NCI-H2029 treated with DMSO at 0.1 percent for 48 hours (cell line): ENCODE results near the gene NR4A1.
A peak's percentile ranks its signal among the peaks of the same experiment; 100 is the strongest.

Experiments
- DNase-seq: peaks from one replicate; lab custom pipeline; 2025; lab: John Stamatoyannopoulos, UW

The NR4A1 gene

DNA sequence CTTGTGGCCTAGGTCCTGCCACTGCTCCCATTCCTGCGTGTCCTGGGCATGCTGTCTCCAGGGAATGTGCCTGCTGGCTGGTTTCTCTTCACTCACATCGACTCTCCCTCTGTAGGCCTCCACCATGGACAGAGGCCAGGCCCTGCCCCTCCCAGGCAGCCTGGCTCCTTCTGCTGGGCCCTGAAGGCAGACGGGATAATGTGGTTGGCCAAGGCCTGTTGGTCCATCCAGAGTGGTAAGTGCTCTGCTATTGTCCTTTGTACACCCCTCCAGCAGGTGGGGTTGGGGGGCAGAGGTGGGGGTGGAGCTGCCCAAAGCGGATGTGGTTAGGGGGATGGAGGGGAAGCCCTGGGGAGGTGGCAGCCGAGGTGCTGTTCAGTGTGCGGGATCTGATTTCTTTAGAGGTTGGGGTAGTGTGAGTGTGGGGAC, 9.5 kb upstream of the NR4A1 start:
- DNase-seq: no peak

GRCh38 chr12:52042706-52043385, 8.4 kb upstream of the NR4A1 start:
- DNase-seq: no peak

DNA sequence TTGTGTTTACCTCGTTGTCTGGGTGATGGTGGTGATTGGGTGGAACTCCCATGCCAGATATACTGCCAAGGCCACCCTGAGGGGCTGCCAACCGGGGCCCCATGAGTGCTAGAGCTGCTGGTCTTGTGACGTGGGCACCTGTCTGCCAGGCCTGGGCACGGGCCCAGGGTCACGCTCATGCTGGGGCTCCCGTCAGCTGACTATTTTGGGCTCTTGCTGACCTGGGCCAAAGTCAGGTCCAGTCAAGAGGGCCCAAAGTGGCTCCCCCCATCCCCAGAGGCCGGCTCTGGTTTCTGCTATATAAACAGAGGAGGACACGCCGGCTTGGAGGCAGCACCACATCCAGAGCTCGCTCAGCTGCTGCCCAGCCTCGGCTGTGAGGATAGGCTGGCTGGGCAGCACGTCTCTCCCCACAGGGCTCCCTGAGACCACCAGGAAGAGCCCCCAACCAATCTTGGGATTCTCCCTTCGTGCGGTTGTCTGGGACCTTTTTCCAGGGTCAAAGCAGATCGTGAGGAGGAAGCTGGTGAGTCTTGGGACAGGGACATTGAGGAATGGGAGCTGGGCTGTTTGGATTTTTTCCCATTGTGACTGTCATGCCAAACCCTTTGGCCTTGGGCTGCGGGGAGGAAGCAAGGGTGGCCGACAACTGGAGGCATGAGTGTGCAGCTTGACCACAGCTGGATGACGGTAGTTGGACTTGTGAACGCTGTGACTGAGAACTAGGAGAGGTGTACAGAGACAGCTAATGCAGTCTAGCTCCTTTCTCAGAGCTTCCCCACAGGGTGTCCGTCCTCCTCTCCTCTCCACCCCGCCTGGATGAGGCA, 7.6 kb upstream of the NR4A1 start:
- DNase-seq: no peak

- DNase-seq: no peak
Observed at GRCh38 chr12:52044292-52044983, 6.8 kb upstream of the NR4A1 start.

GRCh38 chr12:52045794-52046199, 5.4 kb upstream of the NR4A1 start:
- no peak for DNase-seq

DNA sequence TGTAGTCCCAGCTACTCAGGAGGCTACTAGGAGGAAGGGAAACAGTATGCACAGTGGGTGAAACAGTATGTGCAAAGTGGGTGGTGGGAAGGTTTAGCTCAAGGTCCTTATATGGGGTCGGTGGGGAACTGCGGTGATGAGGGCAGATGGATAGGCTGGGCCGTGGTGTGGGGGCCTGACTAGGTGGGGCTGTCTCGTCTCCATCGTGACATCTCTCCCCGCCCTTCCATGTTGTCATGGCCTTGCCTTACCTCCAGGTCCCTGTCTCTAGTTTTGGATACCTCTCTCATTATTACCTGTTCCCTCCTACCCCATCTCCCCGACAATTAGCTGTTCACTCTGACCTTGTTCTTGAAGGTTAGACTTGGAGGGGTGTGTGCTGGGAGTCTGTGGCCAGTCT, 4.4 kb upstream of the NR4A1 start:
- DNase-seq: no peak

DNA sequence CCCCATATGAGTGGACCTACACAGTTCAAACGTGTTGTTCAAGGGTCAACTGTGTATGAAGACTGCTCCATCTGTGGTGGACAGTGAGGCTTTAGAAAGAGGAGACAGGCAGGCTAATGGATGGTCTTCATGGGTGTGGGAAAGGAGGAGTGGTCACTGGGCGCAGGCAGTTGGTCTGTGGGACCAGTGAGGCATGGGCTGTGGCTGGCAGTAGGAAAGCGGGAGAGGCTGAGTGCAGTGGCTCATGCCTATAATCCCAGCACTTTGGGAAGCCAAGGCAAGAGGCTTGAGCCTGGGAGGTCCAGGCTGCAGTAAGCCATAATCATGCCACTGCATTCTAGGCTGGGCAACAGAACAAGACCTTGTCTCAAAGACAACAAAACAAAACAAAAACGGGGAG, 2.0 kb upstream of the NR4A1 start:
- no peak for DNase-seq

DNA sequence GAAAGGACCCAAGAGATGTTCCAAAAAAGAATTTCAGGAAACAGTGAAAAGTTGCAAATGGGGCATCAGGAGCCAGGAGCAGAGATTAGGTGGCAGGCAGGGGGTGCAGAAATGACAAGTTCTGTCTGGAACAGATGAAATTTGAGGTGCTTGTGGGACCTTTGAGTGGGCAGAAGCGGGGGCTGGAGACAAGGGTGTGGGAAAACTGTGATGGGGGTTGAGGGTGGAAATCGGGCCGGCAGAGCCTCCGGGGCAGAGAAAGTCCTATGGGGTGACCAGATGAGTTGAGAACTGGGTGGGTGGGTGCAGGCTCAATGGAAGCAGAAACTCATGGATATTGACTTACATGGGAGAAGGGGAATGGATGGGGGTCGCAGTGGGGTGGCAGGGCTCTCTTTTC, 1.6 kb upstream of the NR4A1 start:
- DNase-seq: no peak

DNA sequence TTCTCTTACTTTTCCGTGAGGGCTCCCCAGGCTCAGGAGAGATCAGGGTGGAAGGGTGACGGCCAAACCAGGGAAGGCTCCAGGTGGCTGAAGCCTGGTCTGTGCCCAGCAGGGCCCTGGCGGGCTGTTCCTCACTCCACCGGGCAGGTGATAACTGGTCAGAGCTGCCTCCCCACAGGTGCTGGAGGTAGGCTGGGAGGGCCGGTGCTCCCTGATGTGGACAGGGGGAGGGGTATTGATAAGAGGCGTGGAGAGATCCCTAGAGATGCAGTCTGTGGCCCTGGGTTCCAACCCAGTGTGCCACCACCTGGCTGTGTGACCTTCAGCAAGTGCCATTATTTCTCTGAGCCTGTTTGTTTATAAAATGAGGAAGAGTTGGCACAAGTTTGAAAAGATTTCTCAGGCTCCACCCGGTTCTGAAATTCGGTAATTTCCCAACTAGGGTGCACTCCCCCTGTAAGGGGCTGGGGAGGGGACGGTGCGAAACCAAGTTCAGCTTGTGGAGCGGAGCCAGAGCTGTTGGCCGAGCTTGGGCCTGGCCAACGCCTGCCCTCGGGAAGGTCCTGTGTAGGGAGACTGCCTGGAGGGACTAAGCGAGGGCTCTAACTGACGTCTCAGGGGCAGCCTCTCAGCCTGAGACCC, 1.0 kb upstream of the NR4A1 start:
- no peak for DNase-seq

DNA sequence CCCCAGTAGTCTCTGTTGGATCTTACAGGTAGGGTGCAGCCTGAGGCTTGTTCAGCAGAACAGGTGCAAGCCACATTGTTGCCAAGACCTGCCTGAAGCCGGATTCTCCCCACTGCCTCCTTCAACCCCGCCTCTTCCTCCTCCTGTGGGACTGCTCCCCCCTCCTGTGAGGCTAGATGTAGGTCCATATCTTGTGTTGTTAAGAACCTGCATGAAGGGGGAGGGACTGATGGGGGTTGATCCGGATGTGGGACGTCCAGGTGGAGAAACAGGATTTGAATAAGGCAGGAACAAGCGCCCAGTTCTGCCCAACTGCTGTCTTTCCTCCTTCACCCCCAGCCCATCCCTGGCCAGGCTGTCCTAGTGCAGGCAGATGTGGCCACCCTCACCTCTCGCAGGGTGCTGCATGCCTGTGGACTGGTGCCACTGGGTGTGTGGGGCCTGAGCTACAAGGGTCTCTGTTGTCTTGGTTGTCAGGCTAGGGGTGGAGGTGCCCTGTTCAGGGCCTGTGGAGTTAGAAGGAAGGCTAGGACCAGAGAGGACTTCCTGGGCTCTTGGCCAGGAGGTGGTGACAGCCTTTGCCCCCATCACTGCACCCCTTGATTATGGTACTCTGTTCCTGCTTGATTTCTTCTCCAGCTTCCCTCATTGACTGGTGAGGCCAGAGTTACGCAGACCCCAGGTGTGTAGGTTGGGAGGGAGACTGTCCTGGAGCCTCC, 1.4 kb downstream of the NR4A1 start:
- DNase-seq: peak; percentile 23

DNA sequence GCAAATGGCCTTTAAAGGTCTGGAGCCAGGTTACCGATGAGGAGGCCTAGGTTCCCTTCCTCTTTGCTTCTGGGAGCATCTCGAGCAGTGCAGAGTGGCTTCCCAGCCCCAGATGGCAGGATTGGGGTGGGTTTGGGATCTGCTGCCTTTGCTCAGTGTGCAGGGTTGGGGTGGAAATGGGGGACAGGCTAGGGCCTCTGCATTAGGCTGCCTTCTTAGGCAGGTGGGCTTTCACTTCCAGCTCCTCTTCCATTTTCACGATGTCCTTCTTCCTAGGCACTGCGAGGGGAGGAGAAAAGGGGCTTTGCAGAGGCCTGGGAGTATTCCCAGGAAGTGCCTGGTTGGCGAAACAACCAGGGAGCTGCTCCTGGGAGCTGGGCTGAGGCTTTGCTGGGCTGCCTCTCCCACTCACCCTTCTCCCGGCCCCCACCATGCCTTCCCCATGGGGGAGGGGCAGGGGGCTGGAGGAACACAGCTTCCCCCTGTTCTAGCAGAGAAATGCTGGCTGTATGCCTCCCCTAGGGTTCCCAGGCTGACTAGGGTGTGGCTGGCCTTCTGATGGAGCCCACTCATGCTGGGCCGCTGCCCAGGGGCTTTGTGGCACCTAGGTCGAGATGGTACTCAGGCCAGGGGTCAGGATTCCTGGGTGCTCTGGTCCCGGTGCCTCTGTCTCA, 2.4 kb downstream of the NR4A1 start:
- DNase-seq: no peak

DNA sequence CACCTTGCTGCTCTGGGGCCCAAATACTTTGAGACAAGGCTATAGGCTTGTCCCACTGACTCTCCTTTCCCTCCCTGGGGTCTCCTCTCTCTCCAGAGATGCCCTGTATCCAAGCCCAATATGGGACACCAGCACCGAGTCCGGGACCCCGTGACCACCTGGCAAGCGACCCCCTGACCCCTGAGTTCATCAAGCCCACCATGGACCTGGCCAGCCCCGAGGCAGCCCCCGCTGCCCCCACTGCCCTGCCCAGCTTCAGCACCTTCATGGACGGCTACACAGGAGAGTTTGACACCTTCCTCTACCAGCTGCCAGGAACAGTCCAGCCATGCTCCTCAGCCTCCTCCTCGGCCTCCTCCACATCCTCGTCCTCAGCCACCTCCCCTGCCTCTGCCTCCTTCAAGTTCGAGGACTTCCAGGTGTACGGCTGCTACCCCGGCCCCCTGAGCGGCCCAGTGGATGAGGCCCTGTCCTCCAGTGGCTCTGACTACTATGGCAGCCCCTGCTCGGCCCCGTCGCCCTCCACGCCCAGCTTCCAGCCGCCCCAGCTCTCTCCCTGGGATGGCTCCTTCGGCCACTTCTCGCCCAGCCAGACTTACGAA, 3.1 kb downstream of the NR4A1 start:
- no peak for DNase-seq

GRCh38 chr12:52054833-52055730, 3.8 kb downstream of the NR4A1 start:
- DNase-seq: no peak

DNA sequence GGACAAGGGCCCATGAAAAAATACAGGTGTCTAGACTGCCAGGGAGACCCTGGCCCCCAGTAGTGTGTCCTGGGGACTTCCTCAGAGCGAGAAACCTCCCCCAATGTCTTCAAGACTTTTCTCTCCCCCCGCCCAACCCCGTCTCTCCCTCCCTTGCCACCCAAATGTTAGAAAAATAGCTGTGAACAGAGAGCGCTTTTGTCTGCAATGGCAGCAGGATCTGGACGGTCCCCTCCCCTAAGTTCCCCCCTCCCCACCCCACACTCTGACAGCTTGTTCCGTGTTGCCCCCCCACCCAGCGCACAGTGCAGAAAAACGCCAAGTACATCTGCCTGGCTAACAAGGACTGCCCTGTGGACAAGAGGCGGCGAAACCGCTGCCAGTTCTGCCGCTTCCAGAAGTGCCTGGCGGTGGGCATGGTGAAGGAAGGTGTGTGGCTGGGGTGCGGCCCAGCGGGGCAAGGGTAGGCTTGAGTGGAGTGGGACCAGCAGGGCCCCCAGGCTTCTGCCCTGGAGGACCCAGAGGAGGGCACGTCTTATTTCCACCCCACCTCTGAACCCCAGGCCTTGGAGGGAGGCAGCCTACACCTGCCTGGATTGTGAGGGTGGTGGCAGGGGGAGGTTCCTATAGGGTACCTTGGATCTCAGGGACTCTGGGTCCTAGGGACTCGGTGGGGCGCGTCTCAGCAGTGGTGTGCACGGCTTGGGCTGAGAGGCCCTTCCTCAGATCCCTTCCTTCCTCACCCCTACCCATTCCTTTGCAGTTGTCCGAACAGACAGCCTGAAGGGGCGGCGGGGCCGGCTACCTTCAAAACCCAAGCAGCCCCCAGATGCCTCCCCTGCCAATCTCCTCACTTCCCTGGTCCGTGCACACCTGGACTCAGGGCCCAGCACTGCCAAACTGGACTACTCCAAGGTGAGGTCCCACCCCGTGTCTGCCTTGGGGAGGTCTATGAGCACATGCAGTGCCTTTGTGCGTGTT, 4.8 kb downstream of the NR4A1 start:
- DNase-seq: no peak

- no peak for DNase-seq
Observed at GRCh38 chr12:52056801-52057637, 5.8 kb downstream of the NR4A1 start.

DNA sequence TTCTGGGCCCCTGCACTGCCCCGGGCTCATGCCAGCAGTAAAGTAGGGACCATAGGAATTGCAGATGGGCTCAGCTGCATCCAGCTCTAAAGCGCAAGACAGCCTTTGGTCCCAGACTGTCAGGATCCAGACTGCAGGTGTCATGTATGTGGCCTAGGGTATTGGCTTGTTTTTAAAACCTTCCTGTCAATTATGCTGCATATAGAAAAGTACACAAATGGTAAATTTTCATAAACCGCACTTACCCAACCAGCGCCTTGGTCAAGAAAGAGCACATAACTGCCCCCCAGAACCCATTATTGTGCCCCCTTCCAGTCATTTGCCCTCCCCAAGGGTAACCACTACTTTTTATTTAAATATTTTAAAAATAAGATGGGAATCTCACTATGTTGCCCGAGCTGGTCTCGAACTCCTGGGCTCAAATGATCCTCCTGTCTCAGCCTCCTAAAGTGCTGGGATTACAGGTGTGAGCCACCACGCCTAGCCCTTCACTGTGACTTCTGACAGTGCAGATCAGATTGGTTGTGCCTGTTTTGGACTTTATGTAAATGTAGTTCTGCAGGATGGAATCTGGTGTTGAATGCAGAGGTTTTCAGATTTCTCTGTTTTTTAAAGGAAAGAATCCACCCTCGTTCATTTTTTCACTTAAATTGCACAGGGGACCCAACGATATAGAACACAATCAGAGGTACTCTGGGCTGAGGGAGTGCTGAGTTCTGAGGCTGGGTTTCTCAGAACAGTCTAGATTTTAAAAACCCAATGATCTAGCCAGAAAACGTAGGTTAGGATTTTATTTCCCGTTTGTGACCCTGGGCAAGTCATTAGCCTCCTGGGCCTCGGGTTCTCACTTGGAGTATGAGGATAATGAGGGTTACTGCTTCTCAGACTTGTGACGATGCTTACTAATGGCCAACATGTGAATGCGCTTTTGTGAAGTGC, 6.7 kb downstream of the NR4A1 start:
- DNase-seq: no peak
